ENCODE data around the gene PRPF8. TPM values are rescaled to one million over a fixed set of nuclear protein-coding genes. Genes with fewer than 3 reads are reported as not detected.

PRPF8 gene
- total RNA-seq, 4 donors from 2014 or later: 111 to 195 (median 161) TPM

DNA sequence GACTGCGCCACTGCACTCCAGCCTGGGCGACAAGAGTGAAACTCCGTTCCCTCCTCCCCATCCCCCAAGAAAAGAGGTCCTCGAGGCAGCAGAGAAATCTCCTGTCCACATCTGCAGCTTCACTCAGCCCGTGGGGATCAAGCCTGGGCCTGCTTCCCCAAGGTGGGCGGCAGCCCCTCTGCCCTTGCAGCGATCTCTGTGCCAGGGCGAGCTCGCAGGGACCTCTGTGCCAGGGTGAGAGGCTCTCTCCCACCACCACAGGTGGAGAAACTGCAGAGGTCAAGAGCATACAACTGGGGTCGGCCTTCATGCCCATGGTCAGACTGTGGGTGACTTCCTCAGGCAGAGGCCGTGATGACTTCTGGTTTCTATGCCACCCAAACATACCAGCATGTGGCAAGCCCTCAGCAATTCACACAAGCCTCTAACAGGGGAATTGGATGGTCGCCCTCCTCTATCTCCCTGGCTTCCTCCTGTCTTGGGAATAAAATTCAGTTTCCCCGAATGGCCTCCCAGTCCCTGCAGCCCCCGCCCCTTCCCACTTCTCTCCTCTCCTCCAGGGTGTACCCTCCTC is 61.5 kb downstream of the PRPF8 start:
- 80 to 85% methylated on average over 1 to 7 of the region's 14 CpGs for WGBS, 2 donors (ENCODE audit: low coverage in 1 of 2)

DNA sequence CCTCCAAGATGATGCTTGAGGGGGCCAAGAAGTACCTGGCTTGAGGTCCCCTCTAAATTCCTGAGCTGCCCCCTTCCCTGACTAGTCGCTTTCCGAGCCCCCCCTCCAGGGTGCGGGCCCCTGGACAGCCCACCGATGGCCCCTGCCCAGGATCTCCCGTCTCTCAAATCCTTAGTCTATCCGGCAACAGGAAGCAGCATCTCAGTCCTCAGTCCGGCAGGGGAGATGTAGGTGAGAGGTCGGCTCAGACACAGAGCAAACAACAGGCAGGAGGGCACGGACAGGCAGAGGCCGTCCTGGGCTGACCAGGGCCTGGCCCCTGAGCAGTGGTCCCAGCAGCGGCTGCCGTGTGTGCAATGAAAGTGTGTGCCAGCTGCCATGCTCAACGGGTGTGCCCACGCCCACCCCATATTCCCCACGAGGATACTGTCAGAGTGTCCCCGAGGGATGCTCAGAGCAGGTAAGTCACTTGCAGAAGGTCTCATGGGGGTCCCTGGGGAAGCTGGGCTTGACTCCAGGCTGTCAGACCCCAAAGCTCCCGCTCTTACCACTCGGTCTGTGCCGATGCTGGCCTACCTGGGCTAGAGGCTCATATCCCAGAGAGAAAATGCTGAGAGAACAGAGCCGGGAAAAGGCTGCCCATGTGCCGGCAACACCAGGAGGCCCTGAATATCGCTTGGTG is 63.3 kb downstream of the PRPF8 start:
- H3K27ac ChIP-seq: no peak overlapping the region
- H3K36me3 ChIP-seq: peaks cover 0 to 29% of the 10 kb centered on the region in 2 donors

More for the DNA sequence above, 61.5 kb downstream of the PRPF8 start:
- peaks cover 0 to 18% of the 10 kb centered on the region in 2 donors for H3K36me3 ChIP-seq
- TF ChIP-seq POLR2A (IDR thresholded peaks at IDR 0.05): no peak
- no peak overlapping the region for H3K4me3 ChIP-seq
- H3K27ac ChIP-seq: no peak overlapping the region
- H3K27me3 ChIP-seq: no peaks in the 10 kb centered on the region
- peaks cover 0 to 28% (median 5%) of the 10 kb centered on the region in 3 donors for H3K4me1 ChIP-seq
- H3K9me3 ChIP-seq: no peaks in the 10 kb centered on the region
- ATAC-seq: no peak

DNA sequence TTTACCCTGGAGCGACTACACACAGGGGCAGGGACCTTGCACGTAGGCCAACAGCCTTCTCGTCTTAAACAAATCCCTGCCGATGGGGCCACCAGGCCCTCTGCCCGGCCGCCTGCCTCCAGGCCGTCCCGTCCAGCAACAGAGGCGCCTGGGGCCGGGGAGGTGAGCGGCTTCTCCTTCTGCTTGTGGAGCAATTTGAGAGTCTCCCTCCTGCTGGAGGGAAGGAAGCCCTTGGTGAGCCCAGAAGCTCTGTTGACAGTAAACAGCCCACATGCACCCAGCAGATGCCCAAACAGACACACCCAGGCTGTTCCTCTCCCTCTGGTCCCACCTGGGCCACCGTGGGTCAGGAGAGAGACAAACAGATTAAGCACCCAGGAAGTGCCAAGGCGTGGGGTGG is 64.2 kb downstream of the PRPF8 start:
- no peak for ATAC-seq
- H3K9me3 ChIP-seq: no peaks in the 10 kb centered on the region
- peaks cover 0 to 2% (median 0%) of the 10 kb centered on the region in 3 donors for H3K4me1 ChIP-seq
- peaks cover 0 to 34% of the 10 kb centered on the region in 2 donors for H3K36me3 ChIP-seq
- H3K27me3 ChIP-seq: no peaks in the 10 kb centered on the region
- H3K27ac ChIP-seq: no peak overlapping the region
- H3K4me3 ChIP-seq: no peak overlapping the region
- WGBS, 2 donors (ENCODE audit: low coverage in 1 of 2): 88 to 93% methylated on average over 3 to 5 of the region's 13 CpGs
- TF ChIP-seq POLR2A (IDR thresholded peaks at IDR 0.05) (no peak), POLR2AphosphoS5 (IDR thresholded peaks at IDR 0.05) (no peak), EP300 (IDR thresholded peaks at IDR 0.05) (no peak)
- TF ChIP-seq, protein P1, sequence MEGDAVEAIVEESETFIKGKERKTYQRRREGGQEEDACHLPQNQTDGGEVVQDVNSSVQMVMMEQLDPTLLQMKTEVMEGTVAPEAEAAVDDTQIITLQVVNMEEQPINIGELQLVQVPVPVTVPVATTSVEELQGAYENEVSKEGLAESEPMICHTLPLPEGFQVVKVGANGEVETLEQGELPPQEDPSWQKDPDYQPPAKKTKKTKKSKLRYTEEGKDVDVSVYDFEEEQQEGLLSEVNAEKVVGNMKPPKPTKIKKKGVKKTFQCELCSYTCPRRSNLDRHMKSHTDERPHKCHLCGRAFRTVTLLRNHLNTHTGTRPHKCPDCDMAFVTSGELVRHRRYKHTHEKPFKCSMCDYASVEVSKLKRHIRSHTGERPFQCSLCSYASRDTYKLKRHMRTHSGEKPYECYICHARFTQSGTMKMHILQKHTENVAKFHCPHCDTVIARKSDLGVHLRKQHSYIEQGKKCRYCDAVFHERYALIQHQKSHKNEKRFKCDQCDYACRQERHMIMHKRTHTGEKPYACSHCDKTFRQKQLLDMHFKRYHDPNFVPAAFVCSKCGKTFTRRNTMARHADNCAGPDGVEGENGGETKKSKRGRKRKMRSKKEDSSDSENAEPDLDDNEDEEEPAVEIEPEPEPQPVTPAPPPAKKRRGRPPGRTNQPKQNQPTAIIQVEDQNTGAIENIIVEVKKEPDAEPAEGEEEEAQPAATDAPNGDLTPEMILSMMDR (IDR thresholded peaks at IDR 0.05): no peak

More for the DNA sequence above, 63.3 kb downstream of the PRPF8 start:
- 70% methylated on average over 4 of the region's 22 CpGs; no CpG with 5 or more reads in 1 of the 2 donors for WGBS, 2 donors (ENCODE audit: low coverage in 1 of 2)
- Histone ChIP-seq H3K27me3 (no peaks in the 10 kb centered on the region), H3K4me3 (no peak overlapping the region), H3K9me3 (no peaks in the 10 kb centered on the region), H3K4me1 (peaks cover 0 to 11% (median 0%) of the 10 kb centered on the region in 3 donors)
- no peak for ATAC-seq
- TF ChIP-seq POLR2A (IDR thresholded peaks at IDR 0.05) (no peak), EP300 (IDR thresholded peaks at IDR 0.05) (no peak), POLR2AphosphoS5 (IDR thresholded peaks at IDR 0.05) (no peak)
- TF ChIP-seq, protein P1 (IDR thresholded peaks at IDR 0.05): no peak

DNA sequence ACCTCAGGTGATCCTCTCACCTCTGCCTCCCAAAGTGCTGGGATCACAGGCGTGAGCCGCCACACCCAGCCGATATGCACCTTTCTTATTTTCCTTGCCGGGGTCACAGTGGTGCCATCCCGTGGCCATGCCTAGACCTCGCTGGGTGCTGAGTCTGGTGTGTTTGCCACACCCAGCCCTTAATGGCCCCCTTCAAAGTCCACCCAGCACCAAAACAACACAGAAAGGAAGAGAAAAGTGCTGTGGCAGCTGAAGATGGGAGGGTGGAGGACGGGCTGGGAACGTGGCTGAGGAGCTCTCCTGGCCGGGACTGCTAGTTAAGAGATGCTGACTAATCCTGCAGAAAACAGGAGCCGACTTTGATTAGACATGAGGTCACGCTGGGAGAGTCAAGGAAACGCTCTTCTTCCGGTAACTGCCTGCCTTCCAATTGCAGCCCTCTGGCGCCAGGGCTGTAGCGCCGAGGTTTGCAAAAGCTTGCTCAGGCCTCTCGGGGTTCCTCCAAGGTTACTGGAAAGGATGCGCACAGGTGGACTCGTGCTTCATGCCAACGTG is 67.0 kb downstream of the PRPF8 start:
- H3K36me3 ChIP-seq: peaks cover 0 to 45% of the 10 kb centered on the region in 2 donors
- peak; percentile 48 for ATAC-seq
- no peak for TF ChIP-seq POLR2A (IDR thresholded peaks at IDR 0.05)
- TF ChIP-seq POLR2AphosphoS5 (IDR thresholded peaks at IDR 0.05): no peak
- TF ChIP-seq, protein P1 (IDR thresholded peaks at IDR 0.05): no peak
- no peak for TF ChIP-seq EP300 (IDR thresholded peaks at IDR 0.05)
- no peaks in the 10 kb centered on the region for H3K27me3 ChIP-seq
- WGBS, 2 donors (ENCODE audit: low coverage in 1 of 2): 45 to 68% methylated on average over 6 to 9 of the region's 20 CpGs
- H3K9me3 ChIP-seq: no peaks in the 10 kb centered on the region
- peak overlapping the region in 1 of 4 donors; percentile 3 for H3K27ac ChIP-seq
- no peak overlapping the region for H3K4me3 ChIP-seq
- no peaks in the 10 kb centered on the region for H3K4me1 ChIP-seq

DNA sequence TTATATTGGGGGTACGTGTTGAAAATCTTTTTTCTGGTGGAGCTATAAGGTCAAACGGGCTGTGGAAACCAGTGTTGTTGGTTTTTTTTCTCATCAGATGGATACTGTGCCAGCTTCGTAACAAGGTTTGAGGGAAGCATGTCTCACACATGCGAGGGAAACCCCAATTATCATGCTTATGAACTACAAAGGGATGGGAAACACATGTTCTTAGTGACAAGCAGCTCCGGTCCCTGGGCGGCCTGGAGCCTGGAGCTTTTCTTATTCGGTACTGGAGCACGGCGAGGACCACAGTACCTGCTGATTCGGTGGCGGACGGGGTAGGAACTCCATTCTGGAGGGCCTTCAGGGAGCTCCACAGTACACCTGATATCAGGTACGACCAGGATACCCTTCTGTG is 68.6 kb downstream of the PRPF8 start:
- no peak for ATAC-seq
- Histone ChIP-seq H3K27ac (no peak overlapping the region), H3K36me3 (peaks cover 0 to 54% of the 10 kb centered on the region in 2 donors), H3K9me3 (no peaks in the 10 kb centered on the region), H3K4me1 (no peaks in the 10 kb centered on the region), H3K4me3 (no peak overlapping the region), H3K27me3 (no peaks in the 10 kb centered on the region)
- 70 to 87% methylated on average over 5 to 7 of the region's 13 CpGs for WGBS, 2 donors (ENCODE audit: low coverage in 1 of 2)
- TF ChIP-seq POLR2A (IDR thresholded peaks at IDR 0.05) (no peak), POLR2AphosphoS5 (IDR thresholded peaks at IDR 0.05) (no peak), EP300 (IDR thresholded peaks at IDR 0.05) (no peak)
- TF ChIP-seq, protein P1 (IDR thresholded peaks at IDR 0.05): no peak

Measured in gastroesophageal sphincter (tissue), 4 donors.